Stimulated activated CD8-positive, alpha-beta memory T cell treated with anti-CD3 and anti-CD28 coated beads, Interleukin-4, amount 100 ng/mL, for 1 hour (primary cell): ENCODE results near the gene CLPTM1L.
"Not testable (repeated sequence)": the region's sequence is repeated elsewhere in the genome, so short reads cannot be mapped to it uniquely, and the experiment has no call there.

Experiments
- DNase-seq, 2 donors: peaks; one replicate each; pipeline ENCODE4 v3.0.0-alpha.2; 2020; ENCODE audit warnings: low read depth in 2 of 2, low spot score in 1 of 2

The CLPTM1L gene

GRCh38 chr5:1328237-1329110 is 16.4 kb downstream of the CLPTM1L start:
- not testable (repeated sequence) for DNase-seq

- not testable (repeated sequence) for DNase-seq
Observed at GRCh38 chr5:1326901-1327756, 17.8 kb downstream of the CLPTM1L start.

GRCh38 chr5:1326532-1326875 is 18.4 kb downstream of the CLPTM1L start:
- not testable (repeated sequence) for DNase-seq

- DNase-seq: no peak
Observed at GRCh38 chr5:1325870-1326531, 18.9 kb downstream of the CLPTM1L start.

- DNase-seq: no peak
Observed at GRCh38 chr5:1325191-1325741, 19.6 kb downstream of the CLPTM1L start.

- DNase-seq: no peak
Observed at GRCh38 chr5:1324719-1325190, 20.1 kb downstream of the CLPTM1L start.

- no peak for DNase-seq
Observed at GRCh38 chr5:1324301-1324700, 20.6 kb downstream of the CLPTM1L start.

GRCh38 chr5:1323803-1324173 is 21.1 kb downstream of the CLPTM1L start:
- DNase-seq: no peak

GRCh38 chr5:1322955-1323802 is 21.7 kb downstream of the CLPTM1L start:
- DNase-seq: no peak

- no peak for DNase-seq
Observed at GRCh38 chr5:1322036-1322900, 22.6 kb downstream of the CLPTM1L start.

- no peak for DNase-seq
Observed at GRCh38 chr5:1321576-1321975, 23.3 kb downstream of the CLPTM1L start.

GRCh38 chr5:1320436-1321344 is 24.2 kb downstream of the CLPTM1L start:
- no peak for DNase-seq

- DNase-seq: no peak
Observed at GRCh38 chr5:1319436-1320256, 25.3 kb downstream of the CLPTM1L start.

- no peak for DNase-seq
Observed at GRCh38 chr5:1318659-1319251, 26.1 kb downstream of the CLPTM1L start.

GRCh38 chr5:1317921-1318565 is 26.9 kb downstream of the CLPTM1L start:
- DNase-seq: no peak

GRCh38 chr5:1316588-1317340 is 28.1 kb downstream of the CLPTM1L start:
- DNase-seq: no peak
